HEK293 (cell line): ENCODE results near the gene CIRBP.
A peak's percentile ranks its signal among the peaks of the same experiment; 100 is the strongest.

ENCODE experiments used
- GLIS1 ChIP-seq: fragments of 450-650 bp; formaldehyde crosslinking; IDR thresholded peaks from 2 replicates; pipeline ENCODE4 v1.5.1; 2016; ENCODE audit warnings: missing biosample characterization, missing genetic modification characterization
- GLIS2 ChIP-seq: fragments of 450-650 bp; formaldehyde crosslinking; IDR thresholded peaks from 2 replicates; pipeline ENCODE4 v1.5.1; 2016; ENCODE audit warnings: missing biosample characterization, missing genetic modification characterization
- HOXC10 ChIP-seq: sonication (generic); formaldehyde crosslinking; IDR thresholded peaks from 2 replicates; pipeline ENCODE4 v1.8.1; 2023; ENCODE audit warnings: mild to moderate bottlenecking, missing genetic modification reagents
- HOXD13 ChIP-seq: sonication (generic); formaldehyde crosslinking; IDR thresholded peaks from 2 replicates; pipeline ENCODE4 v1.8.0; 2022; ENCODE audit warnings: missing genetic modification reagents, borderline replicate concordance
- IKZF3 ChIP-seq: fragments of 450-650 bp; IDR thresholded peaks from 2 replicates; pipeline ENCODE4 v1.5.0; 2018; ENCODE audit warnings: missing biosample characterization, mild to moderate bottlenecking, missing genetic modification characterization, moderate library complexity
- MEIS1 ChIP-seq: sonication (generic); formaldehyde crosslinking; IDR thresholded peaks from 2 replicates; pipeline ENCODE4 v1.8.1; 2022; ENCODE audit warnings: missing genetic modification reagents, mild to moderate bottlenecking, borderline replicate concordance
- OSR2 ChIP-seq: fragments of 450-650 bp; formaldehyde crosslinking; IDR thresholded peaks from 2 replicates; pipeline ENCODE4 v1.5.1; 2016; ENCODE audit warnings: missing biosample characterization, missing genetic modification characterization
- REPIN1 ChIP-seq: fragments of 450-650 bp; formaldehyde crosslinking; IDR thresholded peaks from 2 replicates; pipeline ENCODE4 v1.5.1; 2017; ENCODE audit warnings: missing biosample characterization, missing genetic modification characterization, low read depth
- SALL2 ChIP-seq: fragments of 450-650 bp; formaldehyde crosslinking; IDR thresholded peaks from 2 replicates; pipeline ENCODE4 v1.5.0; 2017; ENCODE audit warnings: missing biosample characterization, mild to moderate bottlenecking, missing genetic modification characterization, borderline replicate concordance
- SETDB1 ChIP-seq: IDR thresholded peaks from one replicate; pipeline ENCODE4 v1.6.1; 2017; ENCODE audit warnings: mild to moderate bottlenecking, low read length, moderate library complexity, mixed read lengths; ENCODE audit not compliant: insufficient read length
- SP2 ChIP-seq: fragments of 450-650 bp; formaldehyde crosslinking; IDR thresholded peaks from 2 replicates; pipeline ENCODE4 v1.5.1; 2016; ENCODE audit warnings: missing biosample characterization, missing genetic modification characterization
- ZBTB17 ChIP-seq: fragments of 450-650 bp; formaldehyde crosslinking; IDR thresholded peaks from 2 replicates; pipeline ENCODE4 v1.5.1; 2016; ENCODE audit warnings: missing biosample characterization, missing genetic modification characterization
- ZBTB20 ChIP-seq: fragments of 450-650 bp; formaldehyde crosslinking; IDR thresholded peaks from 2 replicates; pipeline ENCODE4 v1.5.1; 2016; ENCODE audit warnings: missing biosample characterization, missing genetic modification characterization
- ZBTB7A ChIP-seq: fragments of 450-650 bp; formaldehyde crosslinking; IDR thresholded peaks from 2 replicates; pipeline ENCODE4 v1.5.1; 2016; ENCODE audit warnings: low read depth, missing biosample characterization, missing genetic modification characterization
- ZFP3 ChIP-seq: fragments of 450-650 bp; formaldehyde crosslinking; IDR thresholded peaks from 2 replicates; pipeline ENCODE4 v1.5.1; 2016; ENCODE audit warnings: low read depth, missing biosample characterization, missing genetic modification characterization
- ZFP69B ChIP-seq: fragments of 450-650 bp; formaldehyde crosslinking; IDR thresholded peaks from 2 replicates; pipeline ENCODE4 v1.5.1; 2016; ENCODE audit warnings: missing biosample characterization, missing genetic modification characterization
- ZNF114 ChIP-seq: fragments of 450-650 bp; formaldehyde crosslinking; IDR thresholded peaks from 2 replicates; pipeline ENCODE4 v1.5.0; 2017; ENCODE audit warnings: missing biosample characterization, missing genetic modification characterization
- ZNF138 ChIP-seq: fragments of 450-650 bp; formaldehyde crosslinking; IDR thresholded peaks from 2 replicates; pipeline ENCODE4 v1.5.1; 2016; ENCODE audit warnings: missing biosample characterization, missing genetic modification characterization, borderline replicate concordance
- ZNF157 ChIP-seq: fragments of 450-650 bp; formaldehyde crosslinking; IDR thresholded peaks from 2 replicates; pipeline ENCODE4 v1.5.1; 2016; ENCODE audit warnings: missing biosample characterization, missing genetic modification characterization
- ZNF16 ChIP-seq: fragments of 450-650 bp; formaldehyde crosslinking; IDR thresholded peaks from 2 replicates; pipeline ENCODE4 v1.5.1; 2016; ENCODE audit warnings: low read depth, missing biosample characterization, missing genetic modification characterization
- ZNF23 ChIP-seq: fragments of 450-650 bp; formaldehyde crosslinking; IDR thresholded peaks from 2 replicates; pipeline ENCODE4 v1.5.1; 2016; ENCODE audit warnings: missing biosample characterization, missing genetic modification characterization, borderline replicate concordance
- ZNF266 ChIP-seq: fragments of 450-650 bp; formaldehyde crosslinking; IDR thresholded peaks from 2 replicates; pipeline ENCODE4 v1.5.1; 2016; ENCODE audit warnings: missing biosample characterization, missing genetic modification characterization, low read depth
- ZNF302 ChIP-seq: fragments of 450-650 bp; formaldehyde crosslinking; IDR thresholded peaks from 2 replicates; pipeline ENCODE4 v1.5.1; 2016; ENCODE audit warnings: missing biosample characterization, missing genetic modification characterization, low read depth
- ZNF426 ChIP-seq: fragments of 450-650 bp; formaldehyde crosslinking; IDR thresholded peaks from 2 replicates; pipeline ENCODE4 v1.5.1; 2017; ENCODE audit warnings: missing biosample characterization, missing genetic modification characterization, mild to moderate bottlenecking, inconsistent platforms, moderate library complexity
- ZNF48 ChIP-seq: fragments of 450-650 bp; formaldehyde crosslinking; IDR thresholded peaks from 2 replicates; pipeline ENCODE4 v1.5.1; 2016; ENCODE audit warnings: missing biosample characterization, missing genetic modification characterization
- ZNF514 ChIP-seq: fragments of 450-650 bp; formaldehyde crosslinking; IDR thresholded peaks from 2 replicates; pipeline ENCODE4 v1.5.1; 2016; ENCODE audit warnings: missing biosample characterization, missing genetic modification characterization
- ZNF548 ChIP-seq: fragments of 450-650 bp; formaldehyde crosslinking; IDR thresholded peaks from 2 replicates; pipeline ENCODE4 v1.5.1; 2016; ENCODE audit warnings: missing biosample characterization, missing genetic modification characterization
- ZNF549 ChIP-seq: fragments of 450-650 bp; IDR thresholded peaks from 2 replicates; pipeline ENCODE4 v1.5.1; 2018; ENCODE audit warnings: missing biosample characterization, missing genetic modification characterization, mild to moderate bottlenecking, inconsistent platforms, moderate library complexity
- ZNF596 ChIP-seq: fragments of 450-650 bp; IDR thresholded peaks from 2 replicates; pipeline ENCODE4 v1.5.0; 2018; ENCODE audit warnings: missing biosample characterization, mild to moderate bottlenecking, missing genetic modification characterization, moderate library complexity
- ZNF623 ChIP-seq: fragments of 450-650 bp; formaldehyde crosslinking; IDR thresholded peaks from 2 replicates; pipeline ENCODE4 v1.5.1; 2016; ENCODE audit warnings: missing biosample characterization, missing genetic modification characterization
- ZNF658 ChIP-seq: fragments of 450-650 bp; formaldehyde crosslinking; IDR thresholded peaks from 2 replicates; pipeline ENCODE4; 2016; ENCODE audit warnings: missing biosample characterization, missing genetic modification characterization
- ZNF670 ChIP-seq: fragments of 450-650 bp; formaldehyde crosslinking; IDR thresholded peaks from 2 replicates; pipeline ENCODE4 v1.5.1; 2016; ENCODE audit warnings: missing biosample characterization, missing genetic modification characterization, low read depth
- ZNF76 ChIP-seq: fragments of 450-650 bp; formaldehyde crosslinking; IDR thresholded peaks from 2 replicates; pipeline ENCODE4; 2016; ENCODE audit warnings: low read depth, missing biosample characterization, missing genetic modification characterization, borderline replicate concordance
- ZNF777 ChIP-seq: fragments of 450-650 bp; formaldehyde crosslinking; IDR thresholded peaks from 2 replicates; pipeline ENCODE4 v1.5.1; 2017; ENCODE audit warnings: missing biosample characterization, missing genetic modification characterization, borderline replicate concordance
- ZNF791 ChIP-seq: fragments of 450-650 bp; formaldehyde crosslinking; IDR thresholded peaks from 2 replicates; pipeline ENCODE4 v1.5.1; 2016; ENCODE audit warnings: missing biosample characterization, missing genetic modification characterization
- ZSCAN30 ChIP-seq: fragments of 450-650 bp; IDR thresholded peaks from 2 replicates; pipeline ENCODE4 v1.5.1; 2018; ENCODE audit warnings: missing biosample characterization, mild to moderate bottlenecking, missing genetic modification characterization, moderate library complexity
- TF ChIP-seq, protein P1 (sequence below): fragments of 450-650 bp; formaldehyde crosslinking; IDR thresholded peaks from 2 replicates; pipeline ENCODE4 v1.5.1; 2016; ENCODE audit warnings: missing biosample characterization, missing genetic modification characterization, borderline replicate concordance
- TF ChIP-seq, protein P2 (sequence below): fragments of 450-650 bp; formaldehyde crosslinking; IDR thresholded peaks from 2 replicates; pipeline ENCODE4 v1.5.1; 2017; ENCODE audit warnings: missing biosample characterization, missing genetic modification characterization

Gene CIRBP

DNA sequence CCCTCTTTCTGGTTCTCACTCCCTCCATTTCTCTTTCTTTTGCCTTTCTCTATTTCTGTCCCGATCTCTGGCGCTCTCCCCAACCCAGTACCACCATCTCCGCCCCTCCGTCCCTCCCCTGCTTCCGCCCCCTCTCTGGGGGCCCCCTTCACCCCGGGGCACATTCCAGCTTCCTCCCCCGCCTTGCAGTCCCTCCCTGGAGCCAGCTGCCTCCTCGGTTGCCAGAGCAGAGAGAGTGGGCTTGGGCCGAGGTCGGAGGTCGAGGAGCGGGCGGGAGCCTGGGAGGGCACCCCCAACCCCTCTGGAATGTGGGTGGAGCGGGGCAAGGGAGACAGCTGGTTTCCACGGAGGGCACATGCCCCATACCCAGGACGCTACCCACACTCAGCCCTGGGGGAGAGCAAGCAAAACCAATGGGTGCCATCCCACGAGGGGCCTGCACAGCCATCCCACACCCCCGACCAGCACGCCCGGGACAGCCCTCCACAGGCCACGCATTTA, 6.5 kb upstream of the CIRBP start (continued):
- TF ChIP-seq ZNF157 (tag by site-specific recombination) (no peak), ZNF138 (tag by site-specific recombination) (no peak), SP2 (tag by site-specific recombination) (0 out of 2 replicates have a peak, but pooled peaks have one; percentile 9), HOXD13 (CRISPR knock-in tag) (no peak), ZNF623 (tag by site-specific recombination) (no peak), ZNF48 (tag by site-specific recombination) (no peak), ZNF23 (no peak), GLIS2 (tag by site-specific recombination) (no peak; the same call in 1 of the 2 replicates), ZNF791 (no peak), GLIS1 (tag by site-specific recombination) (no peak), ZFP69B (tag by site-specific recombination) (no peak), ZNF548 (no peak), SALL2 (no peak), ZNF596 (tag by site-specific recombination) (no peak), MEIS1 (CRISPR knock-in tag) (no peak), ZNF426 (tag by site-specific recombination) (no peak), ZNF670 (tag by site-specific recombination) (no peak), OSR2 (tag by site-specific recombination) (no peak), ZNF16 (tag by site-specific recombination) (no peak), ZNF76 (tag by site-specific recombination) (no peak), SETDB1 (no peak), ZSCAN30 (tag by site-specific recombination) (no peak), HOXC10 (no peak), ZNF266 (tag by site-specific recombination) (no peak), REPIN1 (tag by site-specific recombination) (no peak), ZFP3 (no peak), ZBTB20 (tag by site-specific recombination) (no peak), ZNF302 (tag by site-specific recombination) (no peak), ZBTB17 (tag by site-specific recombination) (no peak), ZNF549 (no peak), ZNF514 (tag by site-specific recombination) (no peak), ZNF658 (tag by site-specific recombination) (no peak), ZBTB7A (tag by site-specific recombination) (no peak), ZNF777 (tag by site-specific recombination) (no peak), IKZF3 (tag by site-specific recombination) (no peak), ZNF114 (tag by site-specific recombination) (no peak)
- TF ChIP-seq, protein P1, sequence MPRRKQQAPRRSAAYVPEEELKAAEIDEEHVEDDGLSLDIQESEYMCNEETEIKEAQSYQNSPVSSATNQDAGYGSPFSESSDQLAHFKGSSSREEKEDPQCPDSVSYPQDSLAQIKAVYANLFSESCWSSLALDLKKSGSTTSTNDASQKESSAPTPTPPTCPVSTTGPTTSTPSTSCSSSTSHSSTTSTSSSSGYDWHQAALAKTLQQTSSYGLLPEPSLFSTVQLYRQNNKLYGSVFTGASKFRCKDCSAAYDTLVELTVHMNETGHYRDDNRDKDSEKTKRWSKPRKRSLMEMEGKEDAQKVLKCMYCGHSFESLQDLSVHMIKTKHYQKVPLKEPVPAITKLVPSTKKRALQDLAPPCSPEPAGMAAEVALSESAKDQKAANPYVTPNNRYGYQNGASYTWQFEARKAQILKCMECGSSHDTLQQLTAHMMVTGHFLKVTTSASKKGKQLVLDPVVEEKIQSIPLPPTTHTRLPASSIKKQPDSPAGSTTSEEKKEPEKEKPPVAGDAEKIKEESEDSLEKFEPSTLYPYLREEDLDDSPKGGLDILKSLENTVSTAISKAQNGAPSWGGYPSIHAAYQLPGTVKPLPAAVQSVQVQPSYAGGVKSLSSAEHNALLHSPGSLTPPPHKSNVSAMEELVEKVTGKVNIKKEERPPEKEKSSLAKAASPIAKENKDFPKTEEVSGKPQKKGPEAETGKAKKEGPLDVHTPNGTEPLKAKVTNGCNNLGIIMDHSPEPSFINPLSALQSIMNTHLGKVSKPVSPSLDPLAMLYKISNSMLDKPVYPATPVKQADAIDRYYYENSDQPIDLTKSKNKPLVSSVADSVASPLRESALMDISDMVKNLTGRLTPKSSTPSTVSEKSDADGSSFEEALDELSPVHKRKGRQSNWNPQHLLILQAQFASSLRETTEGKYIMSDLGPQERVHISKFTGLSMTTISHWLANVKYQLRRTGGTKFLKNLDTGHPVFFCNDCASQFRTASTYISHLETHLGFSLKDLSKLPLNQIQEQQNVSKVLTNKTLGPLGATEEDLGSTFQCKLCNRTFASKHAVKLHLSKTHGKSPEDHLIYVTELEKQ (tag by site-specific recombination) = no peak
- TF ChIP-seq, protein P2, sequence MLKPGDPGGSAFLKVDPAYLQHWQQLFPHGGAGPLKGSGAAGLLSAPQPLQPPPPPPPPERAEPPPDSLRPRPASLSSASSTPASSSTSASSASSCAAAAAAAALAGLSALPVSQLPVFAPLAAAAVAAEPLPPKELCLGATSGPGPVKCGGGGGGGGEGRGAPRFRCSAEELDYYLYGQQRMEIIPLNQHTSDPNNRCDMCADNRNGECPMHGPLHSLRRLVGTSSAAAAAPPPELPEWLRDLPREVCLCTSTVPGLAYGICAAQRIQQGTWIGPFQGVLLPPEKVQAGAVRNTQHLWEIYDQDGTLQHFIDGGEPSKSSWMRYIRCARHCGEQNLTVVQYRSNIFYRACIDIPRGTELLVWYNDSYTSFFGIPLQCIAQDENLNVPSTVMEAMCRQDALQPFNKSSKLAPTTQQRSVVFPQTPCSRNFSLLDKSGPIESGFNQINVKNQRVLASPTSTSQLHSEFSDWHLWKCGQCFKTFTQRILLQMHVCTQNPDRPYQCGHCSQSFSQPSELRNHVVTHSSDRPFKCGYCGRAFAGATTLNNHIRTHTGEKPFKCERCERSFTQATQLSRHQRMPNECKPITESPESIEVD = no peak
